ENCODE results near the gene TRAP1. TPM values are rescaled to one million over a fixed set of nuclear protein-coding genes. Genes with fewer than 3 reads are reported as not detected.

The TRAP1 gene
- total RNA-seq, 2 experiments from 2014 or later: 343 to 379 TPM

GRCh38 chr16:3754772-3755171 is 37.4 kb upstream of the TRAP1 start:
- H3K27me3 Mint-ChIP-seq: no peaks in the 10 kb centered on the region
- peaks cover 17% of the 10 kb centered on the region for H3K36me3 Mint-ChIP-seq (ENCODE audit: low read depth)
- TF ChIP-seq CTCF (IDR thresholded peaks at IDR 0.05): no peak
- H3K9me3 Mint-ChIP-seq: no peaks in the 10 kb centered on the region
- no peak overlapping the region for H3K27ac Mint-ChIP-seq
- peaks cover 5% of the 10 kb centered on the region for H3K4me1 Mint-ChIP-seq (ENCODE audit: low read depth)
- CTCF ChIA-PET: no interaction called here
- intact Hi-C loops (cut with micrococcal nuclease): no loop called here
- H3K4me3 Mint-ChIP-seq: no peak overlapping the region
- no peak for DNase-seq
- POLR2A ChIA-PET: no interaction called here
- ATAC-seq: no peak

GRCh38 chr16:3754081-3754703 is 36.9 kb upstream of the TRAP1 start:
- POLR2A ChIA-PET: no interaction called here
- Mint-ChIP-seq H3K27me3 (no peaks in the 10 kb centered on the region), H3K4me3 (no peak overlapping the region), H3K27ac (no peak overlapping the region), H3K9me3 (no peaks in the 10 kb centered on the region), H3K36me3 (ENCODE audit: low read depth) (peaks cover 17% of the 10 kb centered on the region), H3K4me1 (ENCODE audit: low read depth) (peaks cover 7% of the 10 kb centered on the region)
- CTCF ChIA-PET: no interaction called here
- intact Hi-C loops (cut with micrococcal nuclease): no loop called here
- no peak for ATAC-seq
- DNase-seq: no peak
- no peak for TF ChIP-seq CTCF (IDR thresholded peaks at IDR 0.05)

- H3K9me3 Mint-ChIP-seq: no peaks in the 10 kb centered on the region
- H3K4me3 Mint-ChIP-seq: no peak overlapping the region
- TF ChIP-seq CTCF (IDR thresholded peaks at IDR 0.05): no peak
- H3K27ac Mint-ChIP-seq: no peak overlapping the region
- intact Hi-C loops (cut with micrococcal nuclease): no loop called here
- no peak for DNase-seq
- no peak for ATAC-seq
- H3K27me3 Mint-ChIP-seq: no peaks in the 10 kb centered on the region
- H3K4me1 Mint-ChIP-seq (ENCODE audit: low read depth): peaks cover 7% of the 10 kb centered on the region
- ChIA-PET POLR2A (no interaction called here), CTCF (no interaction called here)
- peaks cover 16% of the 10 kb centered on the region for H3K36me3 Mint-ChIP-seq (ENCODE audit: low read depth)
Observed at GRCh38 chr16:3752984-3753383, 35.7 kb upstream of the TRAP1 start.

- DNase-seq (no peak), ATAC-seq (no peak)
- H3K27me3 Mint-ChIP-seq: no peaks in the 10 kb centered on the region
- intact Hi-C loops (cut with micrococcal nuclease): no loop called here
- H3K4me1 Mint-ChIP-seq (ENCODE audit: low read depth): peaks cover 7% of the 10 kb centered on the region
- H3K36me3 Mint-ChIP-seq (ENCODE audit: low read depth): peaks cover 11% of the 10 kb centered on the region
- H3K27ac Mint-ChIP-seq: peak overlapping the region; percentile 28
- no peak overlapping the region for H3K4me3 Mint-ChIP-seq
- ChIA-PET CTCF (no interaction called here), POLR2A (interaction anchor here (0.8 kb wide), 1 partner anchor 492 kb away, joined by 3 read pairs; no protein-coding TSS in a partner anchor)
- TF ChIP-seq CTCF (IDR thresholded peaks at IDR 0.05): no peak
- no peaks in the 10 kb centered on the region for H3K9me3 Mint-ChIP-seq
Observed at GRCh38 chr16:3751878-3752277, 34.6 kb upstream of the TRAP1 start.

- H3K4me1 Mint-ChIP-seq (ENCODE audit: low read depth): peaks cover 7% of the 10 kb centered on the region
- ChIA-PET CTCF (no interaction called here), POLR2A (no interaction called here)
- no peak for ATAC-seq
- H3K9me3 Mint-ChIP-seq: no peaks in the 10 kb centered on the region
- H3K36me3 Mint-ChIP-seq (ENCODE audit: low read depth): peaks cover 13% of the 10 kb centered on the region
- no peak overlapping the region for H3K27ac Mint-ChIP-seq
- intact Hi-C loops (cut with micrococcal nuclease): no loop called here
- no peak for TF ChIP-seq CTCF (IDR thresholded peaks at IDR 0.05)
- no peaks in the 10 kb centered on the region for H3K27me3 Mint-ChIP-seq
- H3K4me3 Mint-ChIP-seq: no peak overlapping the region
- DNase-seq: no peak
Observed at GRCh38 chr16:3748307-3748706, 31.0 kb upstream of the TRAP1 start.
